Activated T-cell treated with anti-CD3 and anti-CD28 coated beads, Interleukin-2, amount 50 U/mL, for 4 hours (primary cell): ENCODE results near the gene MCF2L2. TPM values are rescaled to one million over a fixed set of nuclear protein-coding genes. Genes with fewer than 3 reads are reported as not detected.
"Not testable (repeated sequence)": the region's sequence is repeated elsewhere in the genome, so short reads cannot be mapped to it uniquely, and the experiment has no call there.

Experiments used
- ATAC-seq, 2 donors: fragments of 200-7000 bp; cut with Tn5 transposase; one replicate each; pipeline ENCODE4 v1.10.0; 2021
- DNase-seq: peaks from one replicate; pipeline ENCODE4 v3.0.0-alpha.2; 2020
- H3K27me3 Mint-ChIP-seq: one replicate; pipeline ENCODE4 v1.8.0; 2021; ENCODE audit warnings: low read depth, mixed read lengths
- H3K36me3 Mint-ChIP-seq: one replicate; pipeline ENCODE4 v1.8.0; 2022; ENCODE audit warnings: mixed read lengths; ENCODE audit not compliant: insufficient read depth
- H3K4me1 Mint-ChIP-seq: one replicate; pipeline ENCODE4 v1.8.0; 2021; ENCODE audit warnings: low read depth, mixed read lengths
- H3K4me3 Mint-ChIP-seq: one replicate; pipeline ENCODE4 v1.8.0; 2021; ENCODE audit warnings: mild to moderate bottlenecking, moderate library complexity, mixed read lengths
- H3K9me3 Mint-ChIP-seq: one replicate; pipeline ENCODE4 v1.8.0; 2021; ENCODE audit warnings: mixed read lengths
- total RNA-seq, 3 donors: library from RNA; stranded (reverse); gene quantifications; one replicate each; pipeline ENCODE4 v1.2.1, GENCODE V29; 2021

The MCF2L2 gene
- total RNA-seq, 3 donors from 2014 or later = 0.58 to 1.4 (median 1.3) TPM

DNA sequence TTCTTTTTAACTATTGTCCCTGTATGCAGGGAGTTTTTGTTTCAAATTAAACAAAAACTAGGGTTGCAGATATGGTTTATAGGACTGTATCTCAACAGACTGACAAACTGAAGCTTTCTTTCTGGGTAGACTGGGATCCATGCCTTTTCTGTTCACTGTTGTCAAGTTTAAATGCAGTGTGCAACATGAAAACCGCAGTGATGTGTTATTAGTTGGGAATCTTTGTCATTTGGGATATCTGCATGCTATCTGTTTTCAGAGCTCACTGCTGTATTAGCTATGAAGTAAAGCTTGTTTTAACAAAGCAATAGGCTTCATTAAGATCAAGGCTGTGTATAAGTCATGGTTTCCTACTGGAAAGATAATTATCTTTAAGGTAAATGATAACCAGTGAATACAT is 21.4 kb upstream of the MCF2L2 start:
- ATAC-seq = no peak
- DNase-seq = no peak
- H3K4me3 Mint-ChIP-seq = no peak overlapping the region
- peaks cover 18% of the 10 kb centered on the region for H3K4me1 Mint-ChIP-seq
- H3K9me3 Mint-ChIP-seq = peaks cover under 1% of the 10 kb centered on the region
- H3K27me3 Mint-ChIP-seq = no peaks in the 10 kb centered on the region
- no peaks in the 10 kb centered on the region for H3K36me3 Mint-ChIP-seq

DNA sequence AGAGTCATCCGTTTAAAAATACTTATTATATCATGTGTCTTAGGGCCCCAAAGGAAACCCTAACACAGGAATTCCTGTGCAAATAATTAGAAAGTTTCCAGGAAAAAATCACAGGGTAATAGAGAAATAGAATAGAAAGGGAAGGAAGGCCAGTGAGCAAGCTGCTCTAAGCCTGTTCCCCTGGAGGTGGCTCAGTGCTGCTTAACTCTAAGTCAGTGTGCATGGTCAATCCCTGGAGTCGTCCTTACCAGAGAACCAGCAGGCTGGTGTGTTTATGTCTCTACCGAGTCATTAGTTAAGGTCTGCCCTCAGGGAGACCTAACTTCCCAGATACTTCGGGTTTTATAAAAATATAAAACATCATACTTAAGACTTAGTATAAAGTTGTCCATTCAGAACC is 21.0 kb upstream of the MCF2L2 start:
- DNase-seq (no peak), ATAC-seq (no peak)
- no peaks in the 10 kb centered on the region for H3K27me3 Mint-ChIP-seq
- H3K9me3 Mint-ChIP-seq = peaks cover 4% of the 10 kb centered on the region
- H3K36me3 Mint-ChIP-seq = no peaks in the 10 kb centered on the region
- peaks cover 18% of the 10 kb centered on the region for H3K4me1 Mint-ChIP-seq
- H3K4me3 Mint-ChIP-seq = no peak overlapping the region

DNA sequence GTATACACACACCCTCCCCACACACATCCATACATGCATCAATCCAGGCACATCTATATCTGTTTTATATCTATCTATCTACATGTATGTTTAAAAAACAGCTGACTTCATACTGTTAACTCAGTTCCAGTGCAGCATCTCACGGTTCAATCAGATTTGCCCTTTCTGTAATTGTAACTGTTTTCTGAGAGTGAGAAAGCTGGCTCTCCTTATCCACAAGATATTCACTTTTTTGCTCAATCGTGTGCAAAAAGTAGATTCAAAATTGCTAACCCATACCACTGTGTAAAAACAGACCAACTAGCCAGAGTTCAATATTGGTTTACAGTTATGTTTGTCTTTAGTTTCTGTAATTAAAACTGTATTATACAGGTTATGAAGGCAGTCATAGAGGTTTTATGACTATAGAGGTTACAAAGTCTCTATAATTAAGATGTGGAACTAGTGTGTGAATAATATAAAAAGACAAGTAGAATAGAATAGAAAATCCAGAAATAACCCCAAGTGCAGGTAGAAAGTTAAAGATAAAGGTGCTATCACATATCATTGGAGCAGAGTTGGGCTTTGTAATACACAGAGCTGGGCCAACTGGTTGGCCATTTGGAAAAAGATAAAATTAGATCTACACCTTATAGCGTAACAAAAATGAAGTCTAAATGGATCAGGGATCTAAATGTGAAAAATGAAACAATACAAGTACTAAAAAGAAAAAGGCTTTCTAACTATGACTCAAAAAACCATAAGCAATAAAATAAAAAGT is 20.1 kb upstream of the MCF2L2 start:
- ATAC-seq (no peak), DNase-seq (no peak)
- H3K36me3 Mint-ChIP-seq = no peaks in the 10 kb centered on the region

DNA sequence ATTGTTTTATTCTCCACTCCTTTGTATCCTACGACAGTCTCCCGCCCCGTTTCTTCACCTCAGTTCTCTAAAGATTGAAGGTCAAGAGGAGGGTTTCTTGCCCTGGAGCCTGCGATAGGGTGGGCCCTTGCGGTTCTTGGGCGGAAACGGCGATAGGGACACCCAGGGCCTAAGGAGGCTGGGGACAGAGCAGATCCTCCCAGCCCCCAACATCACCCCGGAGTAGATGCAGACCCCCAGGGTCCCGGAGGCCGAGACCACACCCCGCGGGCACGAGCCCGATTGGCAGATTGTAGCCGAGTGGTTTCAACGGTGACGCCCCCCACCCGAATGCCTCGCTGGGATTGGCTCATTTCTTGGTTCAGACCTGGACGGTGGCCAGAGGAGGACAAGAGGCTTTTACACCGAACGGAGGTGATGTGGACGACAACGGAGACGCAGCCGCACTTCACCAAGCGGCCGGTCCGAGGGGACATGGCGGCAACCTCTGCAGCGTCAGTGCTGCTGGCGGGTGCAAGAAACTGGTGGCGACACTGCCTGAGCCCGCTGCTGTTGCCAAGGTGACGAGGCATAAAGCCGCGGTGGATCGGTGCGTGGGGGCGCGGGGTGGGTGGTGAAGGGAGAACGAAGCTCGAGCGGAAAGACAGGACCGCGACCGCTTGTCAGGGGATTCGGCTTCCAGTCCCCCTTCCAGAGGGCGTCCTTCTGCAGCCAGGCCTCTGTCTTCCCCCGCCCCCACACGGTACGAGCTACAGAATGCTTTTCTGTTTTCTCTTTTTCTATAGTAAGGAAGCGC is 19.0 kb upstream of the MCF2L2 start:
- peak; percentile 48 for DNase-seq
- ATAC-seq = peak; percentile 89 to 93
- Mint-ChIP-seq H3K4me1 (peaks cover 18% of the 10 kb centered on the region), H3K9me3 (peaks cover 23% of the 10 kb centered on the region), H3K36me3 (no peaks in the 10 kb centered on the region), H3K4me3 (peak overlapping the region; percentile 94), H3K27me3 (no peaks in the 10 kb centered on the region)

More for the DNA sequence above, 20.1 kb upstream of the MCF2L2 start:
- peak overlapping the region; percentile 94 for H3K4me3 Mint-ChIP-seq
- H3K4me1 Mint-ChIP-seq = peaks cover 18% of the 10 kb centered on the region
- H3K27me3 Mint-ChIP-seq = no peaks in the 10 kb centered on the region
- H3K9me3 Mint-ChIP-seq = peaks cover 13% of the 10 kb centered on the region

DNA sequence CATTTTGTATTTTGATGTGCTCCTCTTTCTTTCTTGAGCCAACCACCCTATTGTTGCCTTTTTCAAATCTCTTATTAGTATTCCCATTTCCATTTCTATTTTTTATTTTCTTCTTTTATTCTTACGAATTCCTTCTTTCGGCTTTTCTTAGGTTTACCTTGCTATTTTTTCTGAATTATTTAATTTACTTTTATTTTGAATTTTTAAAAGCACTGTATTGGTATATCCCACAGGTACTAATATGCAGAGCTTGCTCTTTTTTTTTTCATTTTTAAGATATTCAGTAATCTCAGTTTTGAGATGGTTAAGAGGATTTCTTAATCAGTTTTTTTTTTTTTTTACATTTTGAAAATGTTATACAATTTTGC is 18.4 kb upstream of the MCF2L2 start:
- no peaks in the 10 kb centered on the region for H3K27me3 Mint-ChIP-seq
- ATAC-seq (no peak), DNase-seq (no peak)

DNA sequence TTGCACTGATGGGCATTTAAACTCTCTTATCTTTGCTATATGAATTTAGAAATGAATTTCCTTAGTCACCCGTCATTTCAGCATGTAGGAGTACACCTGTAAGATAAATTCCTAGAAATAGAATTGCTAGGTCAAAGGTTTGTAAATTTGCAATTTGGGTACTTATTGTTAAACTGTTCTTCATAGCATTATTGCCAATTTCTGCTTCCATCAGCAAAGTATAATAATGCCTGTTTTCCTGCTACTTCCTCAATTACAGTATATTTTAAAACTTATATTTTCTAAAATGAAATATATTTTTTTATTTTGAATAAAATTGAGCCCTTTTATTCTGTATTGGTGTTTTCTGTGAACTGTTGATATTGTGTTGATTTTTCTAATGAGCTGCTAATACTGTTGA is 16.3 kb upstream of the MCF2L2 start:
- Mint-ChIP-seq H3K4me3 (no peak overlapping the region), H3K27me3 (no peaks in the 10 kb centered on the region), H3K4me1 (peaks cover 18% of the 10 kb centered on the region), H3K9me3 (peaks cover 28% of the 10 kb centered on the region), H3K36me3 (no peaks in the 10 kb centered on the region)
- DNase-seq = no peak
- no peak for ATAC-seq

More for the DNA sequence above, 18.4 kb upstream of the MCF2L2 start:
- H3K4me1 Mint-ChIP-seq = peaks cover 18% of the 10 kb centered on the region
- peaks cover 23% of the 10 kb centered on the region for H3K9me3 Mint-ChIP-seq
- peak overlapping the region; percentile 94 for H3K4me3 Mint-ChIP-seq
- H3K36me3 Mint-ChIP-seq = no peaks in the 10 kb centered on the region

DNA sequence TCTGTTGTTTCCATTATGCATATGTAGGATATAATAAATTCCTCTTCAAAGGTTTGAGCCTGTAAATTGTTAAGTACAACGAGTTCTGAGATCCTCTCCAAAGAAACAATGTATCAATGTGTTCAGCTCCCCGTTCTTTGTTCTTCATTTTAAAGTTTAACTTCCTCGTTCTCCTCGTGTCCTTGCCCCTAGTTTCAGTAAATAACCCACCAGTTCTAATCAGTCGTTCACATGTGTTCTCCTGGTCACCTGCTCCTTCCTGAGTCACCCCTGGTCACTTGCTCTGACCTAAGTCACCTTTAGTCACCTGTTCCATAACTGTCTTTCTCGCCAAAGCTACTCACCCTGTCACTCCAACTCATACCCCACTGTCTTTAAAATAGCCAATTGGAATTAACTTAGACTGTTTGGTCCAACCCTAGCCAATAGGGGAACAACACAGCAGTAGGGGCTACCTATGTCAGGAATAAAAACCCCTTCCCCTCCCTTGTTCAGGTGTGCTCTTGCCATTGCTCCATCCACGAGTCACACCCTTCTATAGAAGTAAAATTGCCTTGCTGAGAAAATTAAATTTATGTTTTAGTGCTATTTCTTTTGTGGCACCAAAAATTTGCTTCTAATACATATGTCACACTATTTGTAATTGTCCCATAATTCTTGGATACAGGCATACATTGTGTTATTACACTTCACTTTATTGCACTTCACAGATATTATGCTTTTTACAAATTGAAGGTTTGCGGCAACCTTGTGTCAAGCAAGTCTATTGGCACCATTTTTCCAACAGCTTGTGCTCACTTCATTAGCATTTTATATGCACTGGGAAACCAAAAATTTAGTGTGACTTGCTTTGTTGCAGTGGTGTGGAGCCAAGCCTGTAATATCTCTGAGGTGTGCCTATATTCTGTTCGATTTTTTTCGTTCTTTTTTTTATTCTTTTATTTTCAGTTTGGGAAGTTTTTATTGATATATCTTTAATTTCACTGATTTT is 15.3 kb upstream of the MCF2L2 start:
- ATAC-seq = no peak
- H3K27me3 Mint-ChIP-seq = no peaks in the 10 kb centered on the region
- no peak overlapping the region for H3K4me3 Mint-ChIP-seq
- peaks cover 14% of the 10 kb centered on the region for H3K4me1 Mint-ChIP-seq
- H3K36me3 Mint-ChIP-seq = no peaks in the 10 kb centered on the region
- no peak for DNase-seq
- peaks cover 28% of the 10 kb centered on the region for H3K9me3 Mint-ChIP-seq

DNA sequence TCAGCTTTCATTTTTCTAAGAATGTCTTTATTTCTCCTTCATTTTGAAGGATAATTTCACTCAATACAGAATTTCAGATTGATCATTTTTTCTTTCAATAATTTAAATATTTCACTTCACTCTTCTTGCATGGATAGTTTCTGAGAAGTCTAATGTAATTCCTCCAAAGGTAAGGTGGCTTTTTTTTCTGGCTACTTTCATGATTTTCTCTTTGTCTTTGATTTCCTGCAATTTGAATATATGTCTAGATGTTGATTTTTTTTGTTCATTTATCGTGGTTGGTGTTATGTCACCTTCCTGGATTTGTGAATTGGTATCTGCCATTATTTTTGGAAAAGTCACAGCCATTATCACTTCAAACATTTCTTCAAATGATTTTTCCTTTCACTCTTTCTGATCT is 14.6 kb upstream of the MCF2L2 start:
- H3K27me3 Mint-ChIP-seq = no peaks in the 10 kb centered on the region

DNA sequence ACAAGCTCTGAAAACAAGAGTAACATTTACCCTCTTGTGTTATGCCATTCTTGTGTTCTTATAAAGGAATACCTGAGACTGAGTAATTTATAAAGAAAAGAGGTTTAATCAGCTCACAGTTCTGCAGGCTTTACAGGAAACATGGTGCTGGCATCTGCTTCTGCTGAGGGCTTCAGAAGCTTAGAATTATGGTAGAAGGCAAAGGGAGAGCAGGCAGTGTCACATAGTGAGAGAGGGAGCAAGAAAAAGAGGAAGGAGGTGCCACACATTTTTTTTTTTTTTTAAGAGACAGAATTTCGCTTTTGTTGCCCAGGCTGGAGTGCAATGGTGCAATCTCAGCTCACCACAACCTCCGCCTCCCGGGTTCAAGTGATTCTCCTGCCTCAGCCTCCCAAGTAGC is 12.1 kb upstream of the MCF2L2 start:
- DNase-seq, H3K36me3 Mint-ChIP-seq, H3K4me3 Mint-ChIP-seq, ATAC-seq, H3K27me3 Mint-ChIP-seq: not testable (repeated sequence)
- H3K4me1 Mint-ChIP-seq = peaks cover 14% of the 10 kb centered on the region
- peaks cover 28% of the 10 kb centered on the region for H3K9me3 Mint-ChIP-seq

More for the DNA sequence above, 14.6 kb upstream of the MCF2L2 start:
- peaks cover 11% of the 10 kb centered on the region for H3K4me1 Mint-ChIP-seq
- H3K4me3 Mint-ChIP-seq = no peak overlapping the region
- H3K36me3 Mint-ChIP-seq = no peaks in the 10 kb centered on the region
- peaks cover 28% of the 10 kb centered on the region for H3K9me3 Mint-ChIP-seq
- no peak for DNase-seq
- no peak for ATAC-seq

DNA sequence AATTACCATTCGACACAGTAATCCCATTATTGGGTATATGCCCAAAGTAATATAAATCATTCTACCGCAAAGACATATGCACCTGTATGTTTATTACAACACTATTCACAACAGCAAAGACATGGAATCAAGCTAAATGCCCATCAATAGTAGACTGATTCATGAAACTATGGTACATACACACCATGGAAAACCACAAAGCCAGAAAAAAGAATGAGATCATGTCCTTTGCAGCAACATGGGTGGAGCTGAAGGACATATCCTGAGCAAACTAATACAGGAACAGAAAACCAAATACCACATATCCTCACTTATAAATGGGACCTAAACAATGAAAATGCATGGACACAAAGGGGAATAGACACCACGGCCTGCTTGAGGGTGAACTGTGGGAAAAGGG is 11.1 kb upstream of the MCF2L2 start:
- peaks cover 16% of the 10 kb centered on the region for H3K4me1 Mint-ChIP-seq
- no peak for DNase-seq
- no peaks in the 10 kb centered on the region for H3K27me3 Mint-ChIP-seq
- H3K4me3 Mint-ChIP-seq = no peak overlapping the region
- peaks cover 25% of the 10 kb centered on the region for H3K9me3 Mint-ChIP-seq
- no peaks in the 10 kb centered on the region for H3K36me3 Mint-ChIP-seq
- ATAC-seq = no peak

DNA sequence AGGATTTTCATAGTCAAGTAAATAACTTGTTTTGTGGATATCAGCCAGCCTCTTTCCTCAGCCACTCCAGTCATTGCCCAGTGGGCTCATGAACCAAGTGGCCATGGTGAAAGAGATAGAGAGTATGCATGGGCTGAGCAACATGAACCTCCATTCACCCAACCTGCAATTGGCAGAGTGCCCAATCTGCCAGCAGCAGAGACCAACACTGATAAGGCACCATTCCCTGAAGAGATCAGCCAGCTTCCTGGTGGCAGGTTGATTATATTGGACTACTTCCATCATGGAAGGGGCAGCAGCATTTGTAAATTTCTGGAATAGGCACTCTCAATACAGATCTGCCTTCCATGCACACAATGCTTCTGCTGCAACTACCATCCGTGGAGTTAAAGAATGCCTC is 10.3 kb upstream of the MCF2L2 start:
- H3K36me3 Mint-ChIP-seq = no peaks in the 10 kb centered on the region

DNA sequence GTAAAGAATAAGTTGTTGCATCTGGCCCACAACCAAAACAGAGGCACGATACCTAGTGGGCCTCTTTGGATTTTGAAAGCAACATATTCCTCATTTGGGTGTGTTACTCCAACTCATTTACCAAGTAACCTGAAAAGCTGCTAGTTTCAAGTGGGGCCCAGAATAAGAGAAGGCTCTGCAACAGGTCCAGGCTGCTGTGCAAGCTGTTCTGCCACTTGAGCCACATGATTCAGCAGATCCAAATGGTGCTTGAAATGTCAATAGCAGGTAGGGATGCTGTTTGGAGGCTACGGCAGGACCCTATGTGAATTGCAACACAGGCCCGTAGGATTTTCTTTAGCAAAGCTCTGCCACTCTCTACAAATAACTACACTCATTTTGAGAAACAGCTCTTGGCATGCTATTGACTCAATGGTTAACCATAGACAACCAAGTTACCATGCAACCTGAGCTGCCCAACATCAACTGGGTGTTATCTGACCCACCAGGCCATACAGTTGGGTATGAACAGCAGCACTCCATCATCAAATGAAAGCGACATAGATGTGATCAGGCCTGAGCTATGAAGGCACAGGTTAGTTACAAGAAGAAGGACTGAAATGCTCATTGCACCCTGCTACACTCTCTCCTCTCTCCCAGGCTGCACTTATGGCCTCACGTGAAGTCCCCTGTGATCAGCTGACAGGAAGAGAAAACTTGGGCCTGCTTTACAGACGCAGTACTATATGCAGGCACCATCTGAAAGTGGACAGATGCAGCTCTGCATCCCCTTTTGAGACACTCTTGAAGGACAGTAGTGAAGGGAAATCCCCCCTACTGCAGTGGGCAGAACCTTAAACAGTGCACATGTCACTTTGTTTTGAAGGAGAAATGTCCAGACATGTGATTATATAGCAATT is 9.5 kb upstream of the MCF2L2 start:
- no peaks in the 10 kb centered on the region for H3K27me3 Mint-ChIP-seq
- ATAC-seq (no peak), DNase-seq (no peak)
- H3K4me1 Mint-ChIP-seq = peaks cover 16% of the 10 kb centered on the region
- H3K4me3 Mint-ChIP-seq = no peak overlapping the region
- H3K36me3 Mint-ChIP-seq = no peaks in the 10 kb centered on the region
- peaks cover 9% of the 10 kb centered on the region for H3K9me3 Mint-ChIP-seq

More for the DNA sequence above, 10.3 kb upstream of the MCF2L2 start:
- Mint-ChIP-seq H3K27me3 (no peaks in the 10 kb centered on the region), H3K9me3 (peaks cover 17% of the 10 kb centered on the region), H3K4me3 (no peak overlapping the region), H3K4me1 (peaks cover 16% of the 10 kb centered on the region)
- DNase-seq (no peak), ATAC-seq (no peak)

DNA sequence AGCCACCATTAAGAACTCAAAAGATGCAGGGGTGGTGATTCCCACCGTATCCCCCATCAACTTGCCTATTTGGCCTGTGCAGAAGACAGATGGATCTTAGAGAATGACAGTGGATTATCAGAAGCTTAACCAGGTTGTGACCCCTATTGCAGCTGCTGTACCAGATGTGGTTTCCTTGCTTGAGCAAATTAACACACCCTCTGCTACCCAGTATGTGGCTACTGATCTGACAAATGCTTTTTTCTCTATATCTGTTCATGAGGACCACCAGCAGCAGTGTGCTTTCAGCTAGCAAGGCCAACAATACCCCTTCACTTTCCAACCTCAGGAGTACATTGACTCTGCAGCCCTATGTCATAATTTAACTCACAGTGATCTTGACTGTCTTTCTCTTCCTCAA is 8.6 kb upstream of the MCF2L2 start:
- no peaks in the 10 kb centered on the region for H3K36me3 Mint-ChIP-seq
- no peak overlapping the region for H3K4me3 Mint-ChIP-seq
- H3K4me1 Mint-ChIP-seq = peaks cover 16% of the 10 kb centered on the region
- ATAC-seq (no peak), DNase-seq (no peak)
- H3K27me3 Mint-ChIP-seq = no peaks in the 10 kb centered on the region
- peaks cover 4% of the 10 kb centered on the region for H3K9me3 Mint-ChIP-seq
